ENCODE data around the gene CLSTN3.
"Not testable (repeated sequence)": the region's sequence is repeated elsewhere in the genome, so short reads cannot be mapped to it uniquely, and the experiment has no call there.

CLSTN3 gene

DNA sequence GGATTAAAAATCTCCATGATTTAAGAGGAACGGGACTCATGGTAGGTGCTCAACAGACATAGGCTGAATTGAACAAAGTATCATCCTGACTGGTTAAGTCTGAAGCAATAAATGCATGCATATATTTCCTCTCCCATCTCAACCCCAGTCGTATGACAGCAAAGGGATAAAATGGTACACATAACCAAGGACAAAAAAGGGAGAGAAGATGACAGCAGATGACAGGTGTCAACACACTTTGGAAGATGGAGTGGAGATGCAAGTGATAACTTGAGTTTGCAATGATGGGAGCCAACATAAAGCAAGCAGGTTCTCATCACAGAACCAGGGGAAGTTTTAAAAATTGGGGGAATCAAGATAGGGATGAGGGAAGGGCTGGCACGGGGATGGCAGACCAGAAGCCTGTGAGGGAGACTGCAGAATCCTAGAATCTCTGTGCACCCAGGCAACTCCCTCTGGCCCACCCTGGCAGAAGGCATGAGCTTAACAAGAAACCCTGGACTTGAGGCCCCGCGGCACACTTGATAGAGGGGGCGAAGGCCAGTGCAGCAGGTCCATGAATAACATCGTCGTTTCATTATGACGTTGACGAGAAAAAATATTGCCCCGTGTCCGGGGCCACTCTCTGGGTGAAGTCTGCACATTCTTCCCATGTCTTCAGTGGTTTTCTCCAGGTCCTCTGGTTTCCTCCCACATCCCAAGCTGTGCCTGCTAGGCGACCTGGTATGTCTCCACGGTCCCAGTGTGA, 26.2 kb upstream of the CLSTN3 start:
- no peak for DNase-seq (ENCODE audit: low read depth)

DNA sequence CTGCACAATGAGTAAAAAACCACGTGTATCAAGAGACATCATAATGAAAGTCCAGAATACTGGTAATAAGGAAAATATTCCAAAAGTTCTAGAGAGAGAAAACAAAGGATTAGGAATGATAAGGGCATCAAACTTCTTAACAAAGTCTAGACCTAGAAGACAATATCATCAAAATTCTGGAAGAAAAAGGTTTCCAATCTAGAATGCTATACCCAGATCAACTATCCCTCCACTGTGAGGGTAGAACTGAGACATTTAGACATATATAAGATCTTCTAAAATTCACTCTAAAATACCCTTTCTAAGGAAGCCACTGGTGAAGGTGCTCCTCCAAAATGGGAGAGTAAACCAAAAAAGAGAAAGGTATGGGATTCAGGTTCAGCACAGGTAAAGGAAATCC, 24.1 kb upstream of the CLSTN3 start:
- DNase-seq (ENCODE audit: low read depth), result no peak

DNA sequence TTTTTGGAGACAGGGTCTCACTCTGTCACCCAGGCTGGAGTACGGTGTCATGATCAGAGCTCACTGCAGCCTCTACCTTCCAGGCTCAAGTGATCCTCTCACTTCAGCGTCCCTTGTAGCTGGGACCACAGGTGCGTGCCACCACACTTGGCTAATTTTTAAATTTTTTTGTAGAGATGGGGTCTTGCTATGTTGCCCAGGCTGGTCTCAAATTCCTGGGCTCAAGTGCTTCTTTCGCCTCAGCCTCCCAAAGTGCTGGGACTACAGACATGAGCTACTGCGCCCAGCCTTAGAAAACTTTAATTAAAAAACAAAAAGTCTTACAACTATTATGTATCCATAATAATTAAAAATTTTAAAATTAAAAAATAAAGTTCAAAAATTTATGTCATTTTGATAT, 23.0 kb upstream of the CLSTN3 start:
- not testable (repeated sequence) for DNase-seq (ENCODE audit: low read depth)

DNA sequence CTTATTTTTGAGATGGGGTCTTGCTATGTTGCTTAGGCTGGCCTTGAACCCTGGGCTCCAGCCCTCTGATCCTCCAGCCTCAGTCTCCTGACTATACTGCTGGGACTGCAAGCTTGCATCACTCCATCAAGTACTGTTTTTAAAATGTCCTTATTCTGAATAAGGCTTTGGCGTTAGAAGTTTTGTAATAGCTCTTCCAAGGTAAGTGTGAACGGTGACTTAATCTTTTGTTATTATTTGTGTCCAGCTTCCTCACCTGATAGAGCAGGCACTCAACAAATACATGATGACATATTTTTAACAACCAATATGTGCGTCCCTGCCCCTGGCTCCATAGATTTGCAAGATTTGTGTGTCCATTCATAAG, 22.6 kb upstream of the CLSTN3 start:
- no peak for DNase-seq (ENCODE audit: low read depth)

DNA sequence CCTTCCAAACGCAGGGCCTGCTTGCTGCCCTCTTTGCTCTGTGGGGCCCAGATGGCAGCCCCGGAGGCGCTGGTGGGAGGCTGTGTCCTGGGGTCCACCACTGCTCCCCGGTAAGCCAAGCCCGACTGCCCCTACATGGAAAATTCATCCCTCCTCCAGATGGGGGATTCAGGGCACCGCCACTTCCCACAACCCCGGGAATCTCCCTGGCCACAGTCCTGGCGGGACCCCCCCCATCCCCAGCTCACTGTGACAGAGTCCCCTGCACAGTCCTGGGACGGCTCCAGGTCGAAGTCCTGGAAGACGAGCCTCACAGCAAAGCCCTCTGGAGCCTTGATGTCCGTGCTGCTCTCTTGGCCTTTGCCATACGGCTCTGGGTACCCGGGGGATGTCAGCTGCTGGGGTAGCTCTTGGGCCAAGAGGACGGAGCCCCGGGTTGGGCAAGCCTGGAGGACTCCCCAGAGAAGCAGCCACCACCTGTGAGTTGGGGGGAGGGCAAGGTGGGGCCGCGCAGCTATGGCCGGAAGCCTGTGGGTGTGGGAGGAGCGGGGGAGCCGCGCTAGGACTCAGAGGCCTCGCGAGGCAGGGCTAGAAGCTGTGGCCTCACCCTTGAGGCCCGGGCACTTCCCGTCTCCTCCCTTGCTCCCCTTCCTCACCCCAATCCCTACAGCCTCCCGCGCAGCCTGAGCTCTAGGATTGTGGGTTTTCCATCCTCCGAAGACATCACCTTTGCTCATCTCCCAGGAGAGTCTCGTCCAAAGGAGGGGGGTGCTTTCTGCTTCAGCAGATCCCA, 22.0 kb upstream of the CLSTN3 start:
- DNase-seq (ENCODE audit: low read depth), result peak; percentile 60

DNA sequence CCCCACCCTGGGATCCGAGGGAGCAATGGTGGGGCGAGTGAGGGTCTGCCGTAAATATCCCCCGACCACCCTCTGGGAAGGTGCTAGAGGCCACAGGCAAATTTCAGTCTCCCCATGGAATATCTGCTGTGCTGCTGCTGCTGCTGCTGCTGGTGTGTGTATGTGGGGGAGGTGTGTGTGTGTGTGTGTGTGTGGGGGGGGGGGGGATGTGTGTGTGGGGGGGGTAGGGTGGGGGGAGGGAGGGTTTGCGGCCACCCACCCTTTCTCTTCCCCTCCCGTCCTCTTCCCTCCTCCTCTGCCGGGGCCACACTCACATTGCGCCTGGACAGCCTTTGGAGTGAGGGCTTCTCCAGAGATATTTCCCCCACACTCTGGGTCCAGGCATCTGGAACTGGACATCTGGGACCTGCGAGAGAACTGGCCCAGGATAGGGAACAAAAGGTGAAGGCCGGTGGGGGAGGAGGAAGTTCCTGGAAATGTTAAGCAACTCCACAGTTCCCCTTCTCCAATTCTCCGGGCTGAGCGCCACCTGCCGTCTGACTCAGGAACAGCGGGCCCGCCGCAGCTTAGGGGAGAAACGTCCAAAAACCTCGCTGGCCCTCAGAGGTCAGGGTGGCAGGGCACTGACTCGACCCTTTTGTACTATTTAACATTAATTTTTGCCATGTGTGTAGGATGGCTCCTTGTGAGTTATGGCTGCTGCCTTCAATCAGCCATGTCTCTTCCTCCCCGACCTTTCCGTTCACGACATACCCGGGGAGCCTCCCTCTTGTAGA, 21.2 kb upstream of the CLSTN3 start, which contains the start of gene C1RL:
Gene C1RL (minus strand): TSS at position 419 of the 776 bp plus-strand sequence. CDS start 34 bp downstream, at position 385.
- DNase-seq (ENCODE audit: low read depth), result peak; percentile 74

DNA sequence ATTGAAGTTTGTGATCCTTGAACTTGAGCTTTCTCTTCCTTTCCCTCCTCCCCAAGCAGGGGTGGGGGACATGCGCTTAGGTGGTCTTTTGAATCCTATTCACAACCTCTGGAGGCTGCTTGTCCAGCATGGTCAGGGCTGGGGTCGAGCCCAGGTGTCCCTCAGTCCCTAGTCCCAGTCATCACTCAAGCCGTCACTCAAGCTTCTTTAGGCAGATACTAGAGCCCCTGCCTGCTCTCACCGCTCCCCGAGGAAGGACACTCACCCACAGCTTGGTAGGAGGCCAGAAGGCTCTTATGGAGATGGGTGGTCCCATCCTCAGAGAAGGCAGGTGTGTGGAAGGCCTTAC, 20.6 kb upstream of the CLSTN3 start:
- no peak for DNase-seq (ENCODE audit: low read depth)

DNA sequence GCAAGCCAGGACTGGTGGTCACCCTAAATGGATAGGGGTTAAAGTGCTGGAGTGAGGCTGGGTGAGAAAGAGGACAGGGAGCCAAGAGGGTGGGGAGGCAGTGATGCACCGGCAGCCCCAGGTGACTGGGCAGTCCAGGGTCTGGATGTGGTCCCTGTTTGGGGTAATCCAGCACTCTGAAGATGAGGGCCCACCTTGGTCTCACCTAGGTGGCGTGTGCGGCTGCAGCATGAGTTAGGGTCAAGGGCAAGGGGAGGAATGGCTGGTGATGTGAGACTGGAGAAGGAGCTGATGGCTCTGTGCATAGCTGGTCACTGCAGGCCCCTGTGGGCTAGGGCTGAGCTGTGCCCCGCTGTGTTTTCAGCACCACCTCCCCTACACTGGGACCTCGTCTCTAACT, 19.5 kb upstream of the CLSTN3 start:
- no peak for DNase-seq (ENCODE audit: low read depth)

DNA sequence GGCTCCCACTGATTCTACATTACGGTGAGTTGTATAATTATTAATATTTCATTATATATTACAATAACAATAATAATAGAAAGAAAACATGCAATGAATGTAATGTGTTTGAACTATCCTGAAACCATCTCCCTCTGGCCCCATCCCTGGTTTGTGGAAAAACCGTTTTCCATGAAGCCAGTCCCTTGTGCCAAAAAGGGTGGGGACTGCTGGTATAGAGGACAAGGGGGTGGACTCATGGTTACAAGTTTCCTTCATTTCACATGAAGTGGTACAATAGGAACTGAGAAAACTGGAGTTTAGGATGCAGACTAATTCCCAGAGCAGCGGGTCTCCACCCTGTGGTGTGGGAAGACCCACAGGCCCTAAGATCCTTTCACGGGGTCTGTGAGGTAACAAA, 18.1 kb upstream of the CLSTN3 start:
- no peak for DNase-seq (ENCODE audit: low read depth)

DNA sequence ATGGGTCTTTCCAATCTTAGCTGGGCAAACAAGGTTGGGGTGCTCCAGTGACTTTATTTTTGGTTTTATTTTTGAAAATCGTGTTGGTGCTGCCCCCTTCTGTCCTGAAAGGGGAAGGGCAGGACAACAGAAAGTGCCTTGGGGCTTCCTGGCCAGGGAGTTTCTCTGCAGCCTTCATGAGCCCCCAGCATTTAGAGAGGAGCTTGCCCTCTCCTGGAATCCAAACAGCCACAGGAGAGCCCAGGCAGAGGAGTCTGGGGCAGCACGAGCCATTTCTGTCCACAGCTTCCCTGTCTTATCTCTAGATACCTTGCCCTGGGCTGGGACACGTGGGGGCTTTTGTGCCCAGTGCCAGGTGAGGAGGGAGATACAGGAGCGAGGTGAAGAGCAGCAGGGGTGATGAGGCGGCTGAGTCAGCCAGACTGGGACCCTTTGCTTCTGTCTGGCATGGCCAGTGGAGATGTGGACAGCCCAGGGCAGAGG, 16.7 kb upstream of the CLSTN3 start:
- no peak for DNase-seq (ENCODE audit: low read depth)

DNA sequence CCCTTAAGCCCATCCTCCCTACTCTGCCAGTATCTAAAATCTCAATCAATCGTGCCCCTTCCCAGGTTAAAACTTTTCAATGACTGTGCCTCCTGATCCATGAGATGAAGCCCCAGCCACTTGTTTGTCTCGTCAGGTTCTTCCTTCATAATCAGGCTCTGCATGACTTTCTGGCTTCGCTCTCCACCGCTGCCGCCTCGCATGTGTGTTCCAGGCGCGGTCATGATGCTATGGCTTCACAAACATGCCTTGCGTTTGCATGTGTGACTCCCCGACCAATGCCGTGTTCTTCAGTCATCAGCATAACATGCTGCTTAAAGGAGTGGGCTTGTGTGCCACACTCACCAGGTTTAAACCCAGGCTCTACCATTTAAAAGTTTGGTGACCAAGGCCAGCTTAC, 16.2 kb upstream of the CLSTN3 start:
- no peak for DNase-seq (ENCODE audit: low read depth)

DNA sequence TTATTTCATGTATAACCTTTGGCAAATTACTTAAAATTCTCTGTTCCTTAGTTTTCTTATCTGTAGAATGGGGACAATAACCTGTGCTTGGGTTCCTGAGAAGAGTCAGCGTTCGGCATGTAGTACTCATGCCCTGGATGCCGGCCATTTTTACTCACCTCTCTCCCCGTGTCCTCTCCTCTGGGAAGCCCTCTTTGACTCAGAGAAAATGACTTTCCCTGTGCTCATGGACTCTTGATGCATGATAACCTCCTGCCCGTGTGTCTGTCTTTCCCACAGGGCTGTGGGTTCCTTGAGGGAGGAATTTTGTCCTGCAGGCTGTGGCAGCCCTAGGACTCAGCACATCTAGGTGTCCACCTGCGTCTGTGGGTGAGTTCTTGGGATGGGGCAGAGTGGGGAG, 15.3 kb upstream of the CLSTN3 start:
- DNase-seq (ENCODE audit: low read depth), result no peak

DNA sequence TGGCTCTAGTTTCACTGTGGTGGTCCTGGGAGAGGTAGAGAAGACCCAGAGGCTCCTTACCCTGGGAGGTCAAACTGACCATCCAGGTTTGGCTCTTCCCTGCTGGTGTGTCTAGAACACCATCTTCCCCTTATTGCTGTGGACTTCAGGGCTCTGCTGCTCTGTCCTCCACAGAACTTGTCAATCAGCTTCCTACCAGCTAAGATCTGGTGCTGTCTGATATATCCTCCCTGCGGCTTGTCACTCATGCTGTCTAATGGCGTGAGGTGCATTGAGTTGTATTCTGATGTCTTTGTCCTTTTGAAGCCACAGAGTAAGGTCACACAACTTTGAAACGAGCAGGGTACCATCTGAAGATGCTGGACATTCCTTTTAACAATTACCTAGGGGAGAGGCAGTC, 14.0 kb upstream of the CLSTN3 start:
- DNase-seq (ENCODE audit: low read depth), result no peak

DNA sequence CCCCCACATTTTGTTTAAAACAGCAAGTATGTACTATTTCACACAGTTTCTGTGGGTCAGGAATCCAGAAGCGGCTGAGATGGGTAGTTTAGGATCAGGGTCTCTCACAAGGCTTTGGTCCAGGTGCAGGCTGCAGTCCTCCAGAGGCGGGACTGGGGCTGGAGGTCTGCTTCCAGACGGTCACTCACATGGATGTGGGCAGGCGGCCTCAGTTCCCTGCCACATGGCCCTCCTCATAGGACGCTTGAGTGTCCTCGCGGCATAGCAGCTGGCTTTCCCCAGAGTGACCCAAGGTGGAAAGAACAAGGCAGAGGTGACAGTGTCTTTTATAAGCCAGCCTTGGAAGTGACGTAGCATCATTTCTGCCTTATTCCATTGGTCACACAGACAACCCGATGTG, 13.3 kb upstream of the CLSTN3 start:
- DNase-seq (ENCODE audit: low read depth), result no peak

DNA sequence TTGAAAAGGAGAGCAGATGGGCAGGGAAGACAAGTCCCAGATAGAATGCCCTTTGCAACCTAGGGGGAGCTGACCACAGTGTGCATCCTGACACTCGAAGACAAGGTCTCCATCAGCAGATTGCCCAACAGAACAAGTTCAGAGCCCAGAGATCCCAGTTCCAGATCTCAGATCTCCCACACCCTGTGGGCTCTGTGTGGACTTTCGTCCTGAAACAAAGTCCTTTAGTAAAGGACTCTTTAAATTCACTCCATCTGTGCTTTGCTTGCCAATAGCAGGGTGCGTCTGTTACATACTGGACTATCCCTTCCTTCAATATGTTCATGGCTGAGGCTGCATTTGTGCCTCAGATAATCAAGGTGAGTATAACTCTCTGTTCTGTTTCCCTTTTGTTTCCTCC, 12.5 kb upstream of the CLSTN3 start:
- DNase-seq (ENCODE audit: low read depth), result no peak

DNA sequence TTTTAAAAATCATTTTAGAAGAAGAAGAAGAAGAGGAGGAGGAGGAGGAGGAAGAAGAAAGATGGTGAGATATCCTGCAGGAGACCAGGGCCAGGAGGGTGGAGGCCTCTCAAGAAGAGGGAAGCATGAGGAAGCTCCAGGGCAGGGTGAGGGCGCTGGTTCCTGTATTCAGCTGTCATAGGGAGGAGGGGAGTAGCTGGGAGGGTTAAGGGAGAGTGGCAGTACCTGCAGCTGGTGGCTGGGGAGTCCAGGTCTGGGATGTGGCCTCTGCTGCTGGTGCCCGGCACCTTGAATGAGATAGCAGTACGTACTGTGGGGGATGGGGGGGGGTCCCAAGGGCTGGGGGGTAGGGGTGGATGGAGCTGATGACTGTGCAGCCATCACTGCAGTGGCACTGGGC, 11.3 kb upstream of the CLSTN3 start:
- DNase-seq (ENCODE audit: low read depth), result no peak

DNA sequence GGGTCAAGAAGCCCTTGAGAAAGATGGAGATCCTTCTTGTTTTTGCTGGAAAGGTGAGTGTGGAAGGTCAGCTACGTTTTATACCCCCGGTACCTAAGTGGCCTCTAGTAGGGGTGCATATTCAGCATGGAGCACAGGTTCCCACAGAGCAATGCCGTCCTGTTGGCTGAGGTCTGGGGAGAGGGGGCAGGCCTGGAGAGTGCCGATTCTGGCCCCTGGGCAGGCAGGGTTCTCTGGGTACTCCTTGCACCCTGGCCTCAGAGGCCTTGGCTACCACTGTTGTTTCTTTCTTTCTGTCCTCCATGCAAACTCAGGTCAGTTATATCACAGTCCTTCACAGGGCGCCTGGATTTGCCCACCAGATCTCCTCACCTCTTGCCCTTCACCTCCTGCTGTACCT, 10.0 kb upstream of the CLSTN3 start:
- DNase-seq (ENCODE audit: low read depth), result no peak

DNA sequence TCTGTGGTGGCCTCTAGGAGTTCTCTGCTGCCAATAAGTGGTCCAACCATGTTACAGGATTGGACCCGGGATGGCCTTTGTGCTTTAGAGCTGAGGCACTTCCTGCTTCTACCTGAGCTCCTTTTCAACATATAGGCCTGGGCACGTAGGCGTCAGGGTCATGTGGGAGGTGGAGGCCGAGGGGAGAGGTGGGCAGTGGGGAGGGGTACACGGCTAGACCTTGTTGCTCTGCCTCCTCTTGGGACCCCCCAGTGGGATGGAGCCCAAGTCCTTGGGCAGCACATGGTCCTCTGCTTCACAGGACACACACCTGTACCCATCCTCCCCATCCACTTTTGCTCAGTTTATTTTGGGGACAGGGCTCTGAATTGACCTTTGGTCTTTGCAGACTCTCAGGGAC, 8.8 kb upstream of the CLSTN3 start:
- DNase-seq (ENCODE audit: low read depth), result no peak

DNA sequence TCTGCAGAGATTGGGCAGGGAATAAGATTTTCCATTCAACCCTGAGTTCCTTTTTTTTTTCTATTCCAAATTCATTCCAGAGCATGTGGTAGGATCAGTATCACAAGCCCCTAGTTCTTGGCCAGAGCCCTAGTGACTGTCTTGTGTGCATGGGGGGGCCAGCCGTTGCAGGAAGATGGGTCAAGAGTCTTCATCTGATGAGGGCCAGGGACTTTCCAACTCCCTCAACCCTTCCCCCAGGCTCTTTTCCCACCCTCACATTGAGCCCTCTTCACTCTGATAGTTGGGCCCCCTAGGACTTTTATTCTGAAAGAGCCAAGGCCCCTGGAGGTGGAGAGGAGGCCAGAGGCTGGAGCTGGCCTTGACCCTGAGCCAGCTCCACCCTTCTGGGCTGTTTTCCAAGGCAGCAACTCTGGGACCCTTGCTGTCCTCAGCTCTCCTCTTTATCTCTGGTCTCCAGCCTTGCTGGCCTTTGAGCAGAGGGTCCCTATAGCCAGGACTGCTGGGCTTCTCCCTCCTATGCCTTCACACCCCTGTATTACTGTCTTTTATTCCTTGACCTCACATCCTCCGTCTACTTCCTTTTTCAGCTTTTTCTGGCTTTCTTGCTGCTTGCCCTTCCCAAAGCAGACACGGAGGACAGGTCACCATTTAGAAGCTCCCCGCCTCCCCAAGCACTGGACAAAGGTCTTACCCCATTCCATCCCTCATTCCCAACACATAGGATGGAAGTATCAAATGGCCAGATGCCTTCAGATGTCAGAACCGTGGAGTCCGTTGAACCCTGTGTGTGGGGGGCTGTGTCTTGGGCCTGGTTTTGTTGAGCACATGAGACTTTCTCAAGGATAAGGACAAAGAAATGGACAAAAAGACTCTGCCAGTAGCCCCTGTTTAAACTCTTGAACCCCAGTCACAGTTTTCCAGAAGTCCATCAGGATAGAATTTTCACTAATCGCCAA, 7.1 kb upstream of the CLSTN3 start:
- DNase-seq (ENCODE audit: low read depth), result no peak

DNA sequence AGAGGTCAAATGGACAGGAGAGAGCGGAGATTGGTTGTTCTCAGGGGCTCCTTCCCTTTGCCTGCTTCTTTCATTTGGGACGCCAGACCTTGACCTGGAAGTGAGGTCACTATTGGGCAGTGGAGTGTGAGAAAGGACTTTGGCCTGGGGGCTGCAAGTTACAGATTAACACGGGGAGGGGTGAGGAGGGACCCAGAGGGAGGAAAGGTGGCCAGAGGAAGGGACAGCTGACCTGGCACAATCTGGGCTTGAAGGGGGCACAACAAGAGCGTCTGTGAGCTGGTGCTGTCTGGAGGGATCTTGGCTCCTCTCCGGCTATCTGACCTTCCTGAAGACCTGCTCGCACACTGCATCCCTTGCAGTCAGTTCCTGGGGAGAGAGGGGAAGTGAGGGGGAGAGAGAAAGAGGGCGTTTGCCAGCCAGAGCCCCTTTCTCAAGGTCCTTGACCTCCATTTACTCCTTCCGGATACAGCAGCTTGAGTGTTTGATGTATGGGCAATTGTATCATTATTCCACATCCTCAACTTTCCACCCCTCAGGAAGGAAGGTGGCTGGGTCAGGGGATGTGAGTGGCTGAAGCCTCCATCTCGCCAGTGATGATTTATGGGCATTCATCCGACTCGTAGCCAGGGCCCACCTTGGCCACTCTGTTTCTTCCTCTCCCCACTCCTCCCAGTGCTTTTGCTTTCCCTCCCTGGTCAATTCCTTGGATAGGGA, 6.2 kb upstream of the CLSTN3 start:
- no peak for DNase-seq (ENCODE audit: low read depth)

DNA sequence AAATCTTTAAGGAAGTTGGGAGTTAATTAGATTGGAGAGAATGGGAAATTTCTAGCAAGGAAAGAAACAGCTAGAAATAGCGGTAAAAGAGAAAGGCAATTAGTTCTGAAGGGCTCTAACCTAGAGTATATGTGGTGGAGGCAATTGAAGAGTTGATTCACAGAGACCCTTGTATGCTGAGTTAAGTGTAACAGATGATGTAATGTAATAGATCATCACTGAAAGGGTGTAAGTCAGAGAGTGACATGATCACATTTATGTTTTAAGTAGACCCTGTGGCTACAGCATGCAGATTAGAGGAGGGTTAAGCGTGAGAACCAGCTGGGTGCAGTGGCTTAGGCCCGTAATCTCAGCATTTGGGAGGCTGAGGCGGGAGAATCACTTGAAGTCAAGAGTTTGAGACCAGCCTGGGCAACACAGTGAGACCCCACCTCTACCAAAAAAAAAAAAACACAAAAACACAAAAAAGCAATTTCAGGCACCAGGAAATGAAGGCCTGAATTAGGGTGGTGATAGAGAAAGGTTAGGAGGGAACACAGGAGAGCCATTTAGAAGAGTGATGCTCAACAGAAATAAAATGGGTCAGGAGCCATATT, 4.4 kb upstream of the CLSTN3 start:
- no peak for DNase-seq (ENCODE audit: low read depth)

All from activated T-cell treated with anti-CD3 and anti-CD28 coated beads for 24 hours (primary cell).